GM10248 (cell line): ENCODE measurements around the gene ZCCHC24.

ENCODE experiments used
- CTCF ChIA-PET: fragments of 300-600 bp; sonication (Branson Sonifier 250); formaldehyde crosslinking; extraction: SDS; loops from one replicate; lab custom pipeline; 2021; ENCODE audit warnings: antibody characterized with exemption; lab: Yijun Ruan, JAX
- POLR2A ChIA-PET: fragments of 350-650 bp; sonication (Branson Sonifier 250); formaldehyde crosslinking; extraction: SDS; loops from one replicate; lab custom pipeline; 2020; ENCODE audit warnings: antibody characterized with exemption; lab: Yijun Ruan, JAX
- DNase-seq: peaks from one replicate; pipeline ENCODE4 v3.0.0; 2012; ENCODE audit errors: extremely low spot score
- CTCF ChIP-seq: IDR thresholded peaks from 2 replicates; pipeline ENCODE4 v1.5.1; 2012; ENCODE audit warnings: mild to moderate bottlenecking, low read depth; ENCODE audit errors: extremely low read depth, missing control alignments, control extremely low read depth

ZCCHC24 gene

GRCh38 chr10:79417731-79418130, 27.7 kb downstream of the ZCCHC24 start:
- no peak for DNase-seq
- ChIA-PET POLR2A (no interaction called here), CTCF (interaction anchor here (1.0 kb wide), 1 partner anchor 35 kb away, joined by 3 read pairs; no protein-coding TSS in a partner anchor)
- no peak for TF ChIP-seq CTCF

GRCh38 chr10:79417266-79417665, 28.2 kb downstream of the ZCCHC24 start:
- TF ChIP-seq CTCF: no peak
- CTCF ChIA-PET: no interaction called here
- DNase-seq: no peak
- POLR2A ChIA-PET: no interaction called here

- ChIA-PET POLR2A (no interaction called here), CTCF (interaction anchor here (0.9 to 1.8 kb wide), 2 partner anchors 25 to 43 kb away, joined by 3 to 8 read pairs; no protein-coding TSS in a partner anchor)
- no peak for DNase-seq
- TF ChIP-seq CTCF: no peak
Observed at GRCh38 chr10:79416578-79417255, 28.7 kb downstream of the ZCCHC24 start.

DNA sequence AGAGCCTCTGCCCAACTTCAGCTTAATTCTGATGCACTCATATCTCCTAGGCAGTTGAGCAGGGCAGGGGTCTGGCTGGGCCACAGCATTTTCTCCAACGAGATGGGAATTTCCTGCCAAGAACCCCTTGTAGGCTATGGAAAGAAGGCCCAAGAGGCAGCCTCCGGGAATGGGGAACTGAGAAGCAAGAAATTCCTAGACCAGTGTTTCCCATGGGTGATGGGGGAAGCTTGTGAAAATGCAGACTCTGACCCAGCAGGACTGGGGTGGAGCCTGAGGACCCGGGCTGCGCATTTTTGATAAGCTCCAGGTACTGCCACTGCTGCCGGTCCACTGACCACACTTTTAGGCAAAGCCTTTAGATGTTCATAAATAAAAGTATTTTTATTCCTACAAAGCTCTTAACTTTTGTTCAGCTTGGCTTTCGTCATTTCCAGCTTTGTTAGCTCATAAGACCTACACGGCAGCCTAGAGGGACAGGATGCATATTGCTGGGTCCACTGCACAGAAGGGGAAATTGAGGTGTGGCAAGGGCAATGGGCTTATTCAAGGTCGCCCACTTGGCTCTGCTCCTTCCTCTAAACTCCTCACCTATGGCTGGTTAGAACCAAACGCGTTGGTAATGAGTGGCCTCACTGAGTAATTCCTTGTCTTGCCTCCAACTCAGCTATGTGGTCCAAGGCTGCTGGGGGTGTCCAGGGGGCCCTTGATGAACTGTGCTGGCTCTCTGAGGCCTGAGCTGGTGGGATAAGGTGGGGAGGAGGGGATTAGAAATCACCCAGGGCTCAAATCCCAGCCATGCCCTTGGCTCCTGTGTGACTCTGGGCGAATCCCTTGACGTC, 29.5 kb downstream of the ZCCHC24 start:
- DNase-seq: no peak
- no peak for TF ChIP-seq CTCF
- CTCF ChIA-PET: interaction anchor here (0.9 to 2.5 kb wide), 4 partner anchors 15 to 42 kb away, joined by 3 to 11 read pairs (median 6); no protein-coding TSS in a partner anchor
- POLR2A ChIA-PET: no interaction called here

DNA sequence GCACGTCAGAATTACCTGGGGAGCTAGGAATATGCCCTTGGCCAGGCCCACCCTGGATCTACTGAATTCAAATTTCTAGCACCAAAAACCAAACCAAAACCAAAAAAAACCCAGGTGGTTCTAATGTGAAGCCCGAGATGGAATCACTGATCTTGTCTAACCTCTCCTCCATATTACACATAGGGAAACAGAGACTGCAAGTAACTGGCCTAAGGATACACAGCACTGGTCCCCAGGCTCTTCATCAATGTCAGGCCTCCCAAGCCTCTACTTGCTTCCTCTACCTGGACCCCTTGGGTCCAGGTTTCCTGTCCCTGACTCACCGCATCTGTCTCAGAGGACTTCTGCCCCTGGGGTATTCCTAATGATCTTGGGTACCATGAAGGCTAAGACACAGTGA, 30.7 kb downstream of the ZCCHC24 start:
- no peak for TF ChIP-seq CTCF
- POLR2A ChIA-PET: no interaction called here
- CTCF ChIA-PET: interaction anchor here (1.4 to 2.5 kb wide), 2 partner anchors 14 to 54 kb away, joined by 4 to 11 read pairs; no protein-coding TSS in a partner anchor
- DNase-seq: no peak

DNA sequence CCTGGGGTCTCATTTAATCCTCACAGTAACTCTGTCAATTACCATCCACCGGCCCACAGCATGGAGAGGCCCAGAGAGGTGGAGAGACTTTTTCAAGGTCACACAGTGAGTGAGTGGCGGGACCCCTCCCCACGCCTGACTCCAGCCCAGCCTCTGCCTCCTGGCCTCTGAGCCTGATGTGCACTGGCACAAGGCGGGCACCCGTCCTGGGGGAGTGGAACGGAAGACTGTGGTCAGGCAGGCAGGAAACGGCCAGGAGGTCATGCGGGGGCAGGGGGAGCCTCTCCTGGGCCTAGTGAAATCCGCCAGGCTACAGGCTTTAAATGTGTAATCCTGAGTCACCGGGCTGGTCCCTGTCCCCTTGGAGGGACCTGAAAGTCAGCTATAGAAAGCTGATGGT, 32.2 kb downstream of the ZCCHC24 start:
- POLR2A ChIA-PET: no interaction called here
- no peak for TF ChIP-seq CTCF
- no peak for DNase-seq
- CTCF ChIA-PET: interaction anchor here (1.2 to 1.8 kb wide), 3 partner anchors 10 to 56 kb away, joined by 3 to 6 read pairs (median 4); no protein-coding TSS in a partner anchor
